ENCODE data around the gene CHRM4.
A peak's percentile ranks its signal among the peaks of the same experiment; 100 is the strongest.

Gene CHRM4

GRCh38 chr11:46402957-46403902 lies 11.7 kb upstream of the CHRM4 start:
- DNase-seq (ENCODE audit: extremely low read depth, insufficient read length): no peak
- Histone ChIP-seq H3K27me3 (replicated peaks; ENCODE audit: control insufficient read depth, insufficient read depth, low read length) (no peaks in the 10 kb centered on the region), H3K36me3 (ENCODE audit: control insufficient read depth, insufficient read depth, low read length) (peaks cover 25% of the 10 kb centered on the region), H3K4me3 (replicated peaks; ENCODE audit: low read depth, low read length) (no peak overlapping the region)
- no peak for TF ChIP-seq CTCF (IDR thresholded peaks at IDR 0.05; ENCODE audit: insufficient read depth, low read length, poor library complexity, severe bottlenecking)

GRCh38 chr11:46397526-46397925 lies 6.0 kb upstream of the CHRM4 start:
- H3K4me3 ChIP-seq (replicated peaks; ENCODE audit: low read depth, low read length): no peak overlapping the region
- DNase-seq (ENCODE audit: extremely low read depth, insufficient read length): no peak
- no peak for TF ChIP-seq CTCF (IDR thresholded peaks at IDR 0.05; ENCODE audit: insufficient read depth, low read length, poor library complexity, severe bottlenecking)
- H3K36me3 ChIP-seq (ENCODE audit: control insufficient read depth, insufficient read depth, low read length): peaks cover 20% of the 10 kb centered on the region
- no peaks in the 10 kb centered on the region for H3K27me3 ChIP-seq (replicated peaks; ENCODE audit: control insufficient read depth, insufficient read depth, low read length)

GRCh38 chr11:46393759-46394158 lies 2.2 kb upstream of the CHRM4 start:
- no peak for DNase-seq (ENCODE audit: extremely low read depth, insufficient read length)
- Histone ChIP-seq H3K27me3 (replicated peaks; ENCODE audit: control insufficient read depth, insufficient read depth, low read length) (peaks cover 2% of the 10 kb centered on the region; the same call in 1 of the 2 replicates), H3K4me3 (replicated peaks; ENCODE audit: low read depth, low read length) (no peak overlapping the region), H3K36me3 (ENCODE audit: control insufficient read depth, insufficient read depth, low read length) (peaks cover 14% of the 10 kb centered on the region)
- TF ChIP-seq CTCF (IDR thresholded peaks at IDR 0.05; ENCODE audit: insufficient read depth, low read length, poor library complexity, severe bottlenecking): no peak

GRCh38 chr11:46393231-46393616 lies 1.6 kb upstream of the CHRM4 start:
- peaks cover 2% of the 10 kb centered on the region; the same call in 1 of the 2 replicates for H3K27me3 ChIP-seq (replicated peaks; ENCODE audit: control insufficient read depth, insufficient read depth, low read length)
- no peak for TF ChIP-seq CTCF (IDR thresholded peaks at IDR 0.05; ENCODE audit: insufficient read depth, low read length, poor library complexity, severe bottlenecking)
- DNase-seq (ENCODE audit: extremely low read depth, insufficient read length): no peak
- H3K36me3 ChIP-seq (ENCODE audit: control insufficient read depth, insufficient read depth, low read length): peaks cover 14% of the 10 kb centered on the region
- no peak overlapping the region for H3K4me3 ChIP-seq (replicated peaks; ENCODE audit: low read depth, low read length)

- no peak for TF ChIP-seq CTCF (IDR thresholded peaks at IDR 0.05; ENCODE audit: insufficient read depth, low read length, poor library complexity, severe bottlenecking)
- H3K36me3 ChIP-seq (ENCODE audit: control insufficient read depth, insufficient read depth, low read length): peaks cover 11% of the 10 kb centered on the region
- H3K4me3 ChIP-seq (replicated peaks; ENCODE audit: low read depth, low read length): peak overlapping the region; percentile 42
- H3K27me3 ChIP-seq (replicated peaks; ENCODE audit: control insufficient read depth, insufficient read depth, low read length): peaks cover 2% of the 10 kb centered on the region; the same call in 1 of the 2 replicates
- DNase-seq (ENCODE audit: extremely low read depth, insufficient read length): peak; percentile 82
Measured at GRCh38 chr11:46392421-46393230, 1.1 kb upstream of the CHRM4 start.
